Esophagus muscularis mucosa (tissue), 4 donors: ENCODE data around the gene PPP1R37.

Source experiments
- CTCF ChIP-seq, 3 experiments: fragments of 200-600 bp in 2 of 3; fragments of 450-650 bp in 1 of 3; sonication (generic) in 2 of 3; IDR thresholded peaks; one replicate each; pipeline ENCODE4 v1.5.1; 2017 to 2019; ENCODE audit warnings: antibody characterized with exemption in 3 of 3, mild to moderate bottlenecking in 2 of 3, moderate library complexity in 1 of 3
- EP300 ChIP-seq: sonication (generic); formaldehyde crosslinking; IDR thresholded peaks from one replicate; pipeline ENCODE4 v1.6.1; 2017; ENCODE audit warnings: antibody characterized with exemption
- POLR2A ChIP-seq: fragments of 450-650 bp; IDR thresholded peaks from one replicate; pipeline ENCODE4 v1.6.1; 2017; ENCODE audit warnings: antibody characterized with exemption, moderate library complexity, mild to moderate bottlenecking, low read depth

GRCh38 chr19:45090034-45090433, 2.9 kb upstream of the PPP1R37 start:
- TF ChIP-seq POLR2A: no peak
- TF ChIP-seq CTCF (IDR thresholded peaks at IDR 0.05): no peak
- TF ChIP-seq EP300: no peak
